Inflammatory macrophage treated with lipopolysaccharide for 4 hours (primary cell): ENCODE results near the gene MPIG6B.
A peak's percentile ranks its signal among the peaks of the same experiment; 100 is the strongest.

Experiments
- DNase-seq: peaks from one replicate; pipeline ENCODE4 v3.0.0-alpha.2; 2020

Gene MPIG6B, protein sequence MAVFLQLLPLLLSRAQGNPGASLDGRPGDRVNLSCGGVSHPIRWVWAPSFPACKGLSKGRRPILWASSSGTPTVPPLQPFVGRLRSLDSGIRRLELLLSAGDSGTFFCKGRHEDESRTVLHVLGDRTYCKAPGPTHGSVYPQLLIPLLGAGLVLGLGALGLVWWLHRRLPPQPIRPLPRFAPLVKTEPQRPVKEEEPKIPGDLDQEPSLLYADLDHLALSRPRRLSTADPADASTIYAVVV

DNA sequence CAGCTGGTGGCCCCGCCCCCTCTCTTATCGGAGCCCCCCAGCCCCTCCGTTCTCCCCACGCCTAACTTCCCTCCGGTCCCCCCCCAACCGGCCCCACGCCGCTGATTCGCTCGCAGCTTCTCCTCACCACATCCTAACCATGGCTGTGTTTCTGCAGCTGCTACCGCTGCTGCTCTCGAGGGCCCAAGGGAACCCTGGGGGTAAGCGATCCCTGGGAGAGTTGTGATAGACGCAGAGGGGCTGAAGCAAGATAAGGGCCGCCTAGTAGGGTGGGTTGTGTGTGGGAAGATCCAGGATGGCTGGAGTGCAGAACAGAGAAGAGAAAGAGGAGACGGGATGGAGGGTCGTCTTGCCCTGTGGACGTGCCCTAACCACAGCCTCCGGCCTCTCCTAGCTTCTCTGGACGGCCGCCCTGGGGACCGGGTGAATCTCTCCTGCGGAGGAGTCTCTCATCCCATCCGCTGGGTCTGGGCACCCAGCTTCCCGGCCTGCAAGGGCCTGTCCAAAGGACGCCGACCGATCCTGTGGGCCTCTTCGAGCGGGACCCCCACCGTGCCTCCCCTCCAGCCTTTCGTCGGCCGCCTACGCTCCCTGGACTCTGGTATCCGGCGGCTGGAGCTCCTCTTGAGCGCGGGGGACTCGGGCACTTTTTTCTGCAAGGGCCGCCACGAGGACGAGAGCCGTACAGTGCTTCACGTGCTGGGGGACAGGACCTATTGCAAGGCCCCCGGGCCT is at the start of gene MPIG6B:
Gene MPIG6B (plus strand): TSS at position 129 of the 735 bp plus-strand sequence. CDS start 11 bp downstream, at position 140.
- no peak for DNase-seq

DNA sequence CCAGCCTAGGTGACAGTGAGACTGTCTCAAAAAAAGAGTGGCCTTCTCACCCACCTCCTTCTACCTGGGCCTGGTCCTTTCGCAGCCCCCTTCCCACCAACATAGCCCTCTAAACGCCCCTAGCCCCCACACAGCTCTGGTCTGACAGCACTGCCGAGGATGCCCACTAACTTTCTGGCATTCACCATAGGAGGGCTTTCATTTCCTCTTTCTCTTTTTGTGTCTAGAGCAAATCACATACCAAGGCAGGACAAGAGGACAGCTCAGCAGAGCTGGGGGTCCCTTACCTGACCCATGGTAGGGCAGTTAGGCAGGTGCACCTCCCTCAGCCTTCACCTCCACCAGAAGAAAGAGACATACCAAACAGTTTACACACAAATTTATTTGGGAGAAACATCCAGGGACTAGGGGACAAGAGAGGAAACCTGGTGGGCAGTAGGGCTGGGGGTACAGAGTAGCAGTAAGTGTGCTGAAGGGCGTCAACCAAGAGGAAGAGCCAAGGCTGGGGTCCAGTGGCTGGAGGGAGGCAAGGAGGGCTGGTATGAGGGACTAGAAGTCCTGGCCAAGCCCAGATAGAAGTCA is 46.8 kb upstream of the MPIG6B start:
- no peak for DNase-seq

DNA sequence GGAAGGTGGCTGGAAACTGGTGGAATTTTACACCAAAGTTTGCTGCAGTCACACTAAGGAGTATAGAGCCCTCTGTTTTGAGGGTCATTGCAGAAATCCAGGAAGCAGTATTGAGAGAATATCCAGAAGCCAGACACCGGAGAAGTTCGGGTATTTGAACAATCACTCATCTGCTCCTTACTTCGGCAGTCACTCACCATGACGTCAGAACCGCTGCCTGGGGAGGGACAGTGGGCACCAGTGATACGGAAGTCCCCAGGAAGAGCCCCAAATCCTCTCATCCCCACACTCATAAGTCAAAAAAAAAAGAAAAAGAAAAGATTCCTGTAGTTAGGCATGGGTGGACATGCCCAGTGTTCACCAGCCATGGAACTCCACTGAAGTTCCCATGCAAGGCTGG is 46.3 kb upstream of the MPIG6B start:
- DNase-seq = no peak

DNA sequence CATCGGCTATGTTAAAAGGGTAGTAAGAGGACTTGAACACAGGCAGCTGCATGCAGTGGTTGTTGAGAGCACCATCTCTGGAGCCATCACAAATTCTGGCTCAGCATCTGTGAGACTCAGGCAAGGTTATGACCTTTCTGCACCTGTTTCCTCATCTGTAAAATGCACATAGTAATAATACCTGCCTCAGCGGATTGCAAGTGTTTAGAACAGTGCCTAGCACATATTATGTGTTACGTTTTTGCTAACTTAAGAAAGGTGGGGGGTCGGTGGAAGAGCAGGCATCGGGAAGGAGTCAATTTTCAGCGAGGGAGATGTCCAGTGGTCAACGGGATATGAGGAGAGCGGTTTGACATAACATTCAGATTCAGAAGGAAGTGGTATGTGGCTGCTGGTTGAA is 45.2 kb upstream of the MPIG6B start:
- DNase-seq = no peak

DNA sequence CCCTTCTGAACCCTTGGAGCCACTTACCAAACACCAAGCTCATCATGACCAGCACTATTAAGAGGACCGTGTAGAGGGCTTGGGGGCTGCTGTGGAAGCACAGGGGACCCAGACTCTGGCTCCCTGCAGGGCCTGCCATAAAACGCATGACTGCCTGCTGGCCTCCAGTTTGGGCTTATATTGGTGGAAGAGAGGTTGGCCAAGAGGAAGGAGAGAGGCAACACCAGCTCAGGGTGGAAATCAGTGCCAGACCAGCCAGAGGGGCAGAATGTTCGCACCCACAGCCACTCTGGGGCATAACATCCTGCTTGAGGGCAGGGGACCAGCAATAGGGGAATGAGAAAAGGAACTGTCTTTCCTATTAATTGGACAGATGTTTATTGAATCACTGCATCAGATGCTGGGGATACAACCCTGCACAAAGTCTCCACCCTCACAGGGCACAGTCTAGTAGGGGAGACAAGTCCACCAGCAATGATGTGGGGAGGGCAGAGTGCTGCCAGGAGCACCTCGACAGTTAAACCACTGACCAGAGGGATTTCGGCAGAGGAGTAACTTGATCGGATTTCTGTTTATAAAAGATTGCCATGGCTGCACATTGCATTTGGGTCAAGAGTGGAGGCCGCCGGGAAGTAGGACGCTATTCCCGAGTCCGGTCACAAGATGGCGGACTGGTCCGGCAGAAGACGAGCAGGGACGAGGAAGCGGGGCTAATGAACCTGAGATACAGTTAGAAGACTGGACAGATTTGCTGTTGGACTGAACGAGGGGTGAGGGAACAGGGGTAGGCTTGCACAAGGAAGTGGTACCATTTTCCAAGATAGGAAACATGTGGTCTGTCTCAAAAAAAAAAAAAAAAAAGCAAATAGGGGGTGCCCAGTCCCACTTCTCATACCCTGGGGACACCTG is 42.7 kb upstream of the MPIG6B start, which contains the start of gene LY6G5C:
Gene LY6G5C (minus strand): TSS at position 842 of the 909 bp plus-strand sequence. CDS start 694 bp downstream, at position 148.
- peak; percentile 69 for DNase-seq

DNA sequence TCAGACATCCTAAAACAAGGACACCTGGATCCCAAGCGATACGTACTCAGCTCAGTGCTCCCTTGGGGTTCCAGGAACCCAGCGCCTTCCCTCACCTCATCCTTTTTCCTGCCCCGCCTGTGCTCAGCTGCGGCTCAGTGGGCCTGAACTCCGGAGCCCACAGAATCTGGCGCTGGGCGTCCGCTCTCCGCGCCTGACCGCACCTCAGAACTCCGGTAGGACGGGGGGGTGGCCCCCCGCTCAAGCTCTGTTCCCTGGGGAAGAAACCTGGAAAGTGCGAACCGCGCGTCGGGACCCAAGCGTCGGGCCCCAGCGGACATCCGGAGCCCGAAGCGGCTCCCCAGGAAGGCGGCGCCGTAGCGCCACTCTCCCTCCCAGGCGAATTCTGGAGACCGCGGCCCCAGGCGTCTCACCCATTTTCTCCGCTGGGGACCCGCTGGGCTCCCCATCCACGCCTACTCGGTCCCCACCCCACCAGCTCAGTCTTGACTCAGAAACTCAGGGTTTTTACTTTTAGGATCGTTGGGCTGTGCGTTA is 42.0 kb upstream of the MPIG6B start:
- peak; percentile 39 for DNase-seq

DNA sequence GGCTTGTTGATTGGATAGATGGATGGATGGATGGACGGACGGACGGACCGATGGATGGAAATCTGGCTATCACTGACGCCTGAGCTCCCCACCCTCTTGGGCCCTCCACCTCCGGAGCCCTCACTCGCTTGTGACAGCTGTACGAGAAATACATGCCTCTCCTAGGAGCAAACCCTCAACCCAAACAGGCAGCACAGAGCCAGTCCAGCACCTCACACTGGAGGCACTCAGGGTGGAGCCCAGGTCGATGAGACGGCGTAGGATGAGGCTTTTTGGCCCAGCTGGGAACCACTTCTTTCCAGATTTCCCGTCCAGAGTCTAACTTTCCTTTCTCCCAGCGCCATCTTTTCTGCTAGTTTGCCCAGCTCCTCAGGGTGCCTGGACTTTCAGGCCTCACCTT is 39.6 kb upstream of the MPIG6B start:
- no peak for DNase-seq

DNA sequence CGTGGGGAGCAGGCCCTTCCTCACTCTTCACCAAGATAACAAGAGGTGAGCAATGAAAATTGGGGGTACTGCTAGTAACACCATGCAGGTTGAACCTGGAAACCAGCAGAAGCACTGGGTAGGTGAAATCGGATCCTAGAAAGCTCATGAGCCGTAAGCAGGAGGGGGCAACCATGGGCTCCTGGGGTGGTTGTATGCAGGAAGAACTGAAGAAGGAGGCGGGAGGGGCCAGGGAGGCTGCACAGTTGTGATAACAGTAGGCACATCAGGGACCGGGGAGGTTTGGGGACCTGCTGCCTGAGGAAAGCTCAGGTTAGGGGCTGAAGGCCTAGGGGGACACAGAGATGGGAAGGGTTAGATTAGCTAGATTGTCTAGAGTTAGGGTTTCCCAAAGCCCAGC is 36.7 kb upstream of the MPIG6B start:
- no peak for DNase-seq

DNA sequence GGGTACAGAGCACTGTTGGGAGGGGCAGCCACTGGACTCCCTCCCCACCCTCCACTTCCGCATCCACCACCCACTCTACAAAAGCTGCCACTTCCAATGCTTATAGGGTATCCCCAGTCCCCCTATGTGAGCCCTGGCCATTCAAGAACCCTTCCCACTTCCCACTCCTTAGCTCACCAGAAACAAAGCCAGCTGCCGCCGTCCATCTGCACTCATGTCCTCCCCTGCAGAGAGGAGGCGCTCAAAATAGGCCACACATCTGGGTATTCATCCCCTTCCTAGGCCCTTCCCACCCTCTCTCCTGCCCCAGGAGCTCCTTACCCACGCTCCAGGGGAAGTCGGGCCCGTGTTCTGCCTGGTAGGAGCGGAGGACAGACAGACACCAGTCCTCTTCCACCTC is 35.9 kb upstream of the MPIG6B start:
- DNase-seq = no peak

DNA sequence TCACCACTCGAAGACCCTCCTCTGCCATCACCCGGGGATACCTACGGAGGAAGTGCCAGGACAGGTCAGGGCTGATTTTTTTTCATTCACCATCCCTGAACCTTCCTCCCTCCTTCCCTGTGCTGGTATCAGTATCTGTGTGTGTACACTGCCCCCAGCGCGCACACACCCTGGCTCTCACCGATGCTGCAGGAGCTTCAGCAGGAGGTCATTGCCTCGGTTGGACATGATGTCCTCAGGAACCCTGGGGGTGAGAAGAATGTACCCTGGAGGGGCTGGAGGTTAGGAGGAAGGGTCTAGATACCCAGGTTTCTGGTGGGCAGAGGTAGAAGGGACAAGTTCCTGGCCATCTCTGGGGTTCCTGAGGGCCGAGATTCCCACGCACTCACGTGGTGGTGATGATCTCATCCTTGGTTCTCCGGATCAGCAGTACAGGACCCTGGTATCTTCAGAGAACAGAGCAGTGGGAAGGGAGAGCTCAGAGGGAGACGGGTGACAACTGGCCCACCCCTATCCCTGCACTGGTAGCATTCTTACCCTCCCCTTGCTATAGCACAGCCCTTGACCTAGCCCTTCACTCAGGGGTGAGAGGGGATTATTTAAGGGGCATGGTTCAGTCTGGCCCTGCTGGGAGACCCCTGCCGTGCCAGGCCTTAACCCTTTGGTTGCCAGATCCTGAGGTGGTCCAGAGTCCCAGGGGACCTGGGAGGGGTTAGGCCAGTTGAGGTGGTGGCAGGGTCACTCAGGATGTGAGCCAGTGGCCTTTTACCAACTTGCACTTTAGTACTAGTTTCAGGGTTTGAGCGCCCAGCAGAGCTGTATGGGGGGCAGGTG is 35.1 kb upstream of the MPIG6B start:
- no peak for DNase-seq

DNA sequence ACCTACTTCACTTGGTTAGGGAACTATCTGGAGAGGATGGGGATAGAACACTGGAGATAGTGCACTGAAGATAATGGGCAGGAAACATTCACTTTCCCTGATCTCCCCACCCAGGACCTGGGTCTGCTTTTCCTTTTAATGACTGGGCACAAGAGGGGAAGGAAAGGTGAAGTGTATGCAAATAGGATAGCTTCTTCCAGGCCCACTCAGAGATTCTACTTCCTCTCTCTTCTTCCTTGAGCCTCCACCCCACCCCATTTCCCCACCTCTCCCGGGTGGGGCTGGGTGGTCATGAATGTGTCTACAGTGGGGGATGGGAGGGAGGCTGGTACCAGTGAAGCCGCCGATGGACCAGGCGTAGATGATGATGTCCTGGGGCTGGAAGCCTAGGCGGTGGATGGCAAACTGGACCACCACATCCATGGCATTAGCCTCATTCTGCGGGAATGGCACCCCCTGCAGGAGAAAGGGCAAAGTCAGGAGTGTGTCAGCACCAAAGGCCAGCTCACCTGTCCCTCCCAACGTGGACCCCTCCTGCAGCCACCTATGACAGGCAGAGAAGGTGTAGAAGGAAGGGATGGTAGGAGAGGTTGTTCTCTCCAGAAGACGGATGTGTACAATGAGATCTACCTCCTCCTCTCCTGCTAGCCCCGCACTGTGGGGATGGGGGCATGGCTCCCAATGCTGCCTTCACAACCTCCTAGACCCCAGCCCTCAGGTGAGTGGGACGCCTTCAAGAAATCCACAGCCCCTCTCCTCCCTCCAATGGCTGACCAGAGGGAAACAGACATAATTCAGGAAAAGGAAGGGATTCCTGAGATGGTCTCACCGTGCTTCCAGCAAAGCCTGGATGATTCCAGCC is 33.7 kb upstream of the MPIG6B start:
- DNase-seq = peak; percentile 31

DNA sequence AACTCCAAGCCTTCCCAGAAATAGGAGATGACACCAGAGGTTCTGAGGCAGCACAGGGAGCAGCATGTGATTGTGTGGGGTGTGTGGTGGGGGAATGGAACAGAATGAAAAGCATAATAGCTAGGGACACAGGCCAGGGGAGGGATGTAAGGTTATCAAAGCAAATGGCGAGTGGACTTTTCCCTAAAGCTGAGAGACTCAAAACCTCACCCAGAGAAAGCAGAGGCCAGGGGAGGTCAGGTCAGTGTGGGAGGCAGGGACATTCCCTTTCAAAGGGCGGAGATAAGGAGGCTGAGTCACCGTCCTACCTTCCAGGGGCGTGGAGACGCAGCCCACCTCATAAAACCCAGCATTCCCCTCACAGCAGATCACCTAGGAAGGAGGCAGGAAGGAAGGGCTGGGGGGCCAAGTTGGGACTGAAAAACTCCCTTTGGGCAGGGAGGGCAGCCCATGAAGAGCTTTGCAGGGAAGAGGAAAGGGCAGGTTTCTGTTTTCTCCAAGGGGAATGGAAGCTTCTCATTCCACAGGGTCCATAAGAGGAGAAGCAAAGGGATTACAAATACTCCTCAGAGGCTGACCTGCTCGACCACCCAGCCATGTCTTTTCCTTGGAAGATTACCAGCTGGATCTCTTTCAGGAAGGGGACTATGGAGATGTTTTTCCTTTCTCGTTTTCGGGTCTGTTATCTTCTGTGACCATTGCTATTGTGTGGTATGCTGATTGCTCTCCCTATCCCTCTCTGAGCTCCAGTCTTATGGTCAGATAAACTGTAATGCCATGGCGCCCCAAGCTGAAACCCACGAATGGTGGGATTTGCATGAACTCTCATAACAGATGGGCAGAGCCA is 32.7 kb upstream of the MPIG6B start:
- DNase-seq = peak; percentile 16

DNA sequence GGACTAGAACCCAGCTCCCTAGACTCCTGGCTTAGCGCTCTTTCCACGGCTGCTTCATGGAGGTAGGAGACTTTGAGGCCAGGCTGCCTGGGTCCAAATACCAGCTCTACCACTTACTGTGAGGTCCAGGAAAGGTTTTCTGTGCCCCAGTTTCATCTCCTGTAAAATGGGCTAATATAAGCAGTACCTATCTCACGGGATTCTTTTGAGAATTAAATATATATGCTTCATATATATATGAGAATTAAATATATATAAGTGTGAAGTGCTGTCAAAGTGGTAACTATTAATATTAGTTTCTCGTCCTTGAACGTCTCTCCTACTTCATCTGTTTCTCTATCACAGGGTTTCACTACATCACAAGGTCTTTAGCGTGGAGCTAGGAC is 32.1 kb upstream of the MPIG6B start:
- DNase-seq = no peak

DNA sequence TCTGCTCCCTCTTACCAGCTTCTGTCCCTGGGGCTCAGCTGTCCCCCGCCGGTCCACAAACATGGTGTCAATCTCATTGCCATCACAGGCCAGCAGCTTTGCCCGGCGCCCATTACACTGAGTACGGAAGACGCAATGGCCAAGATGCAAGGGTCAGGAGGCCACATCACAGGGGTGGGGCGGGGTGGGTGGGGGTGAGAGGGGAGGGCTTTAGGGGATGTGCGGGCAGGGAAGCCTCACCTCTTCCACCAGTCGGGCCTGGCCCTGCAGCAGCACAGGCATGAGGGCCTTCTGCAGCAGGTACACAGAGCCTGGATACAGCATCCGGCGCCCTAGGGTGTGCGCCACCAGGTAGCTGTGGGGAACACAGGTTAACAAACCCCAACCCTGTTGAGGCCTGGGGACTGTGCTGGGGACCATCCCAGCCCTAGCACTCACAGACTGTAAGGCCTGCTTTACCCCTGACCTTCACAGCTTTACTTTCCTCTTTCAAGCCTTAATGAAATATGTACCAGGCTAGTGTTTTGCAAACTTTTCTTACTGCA is 31.5 kb upstream of the MPIG6B start:
- no peak for DNase-seq

DNA sequence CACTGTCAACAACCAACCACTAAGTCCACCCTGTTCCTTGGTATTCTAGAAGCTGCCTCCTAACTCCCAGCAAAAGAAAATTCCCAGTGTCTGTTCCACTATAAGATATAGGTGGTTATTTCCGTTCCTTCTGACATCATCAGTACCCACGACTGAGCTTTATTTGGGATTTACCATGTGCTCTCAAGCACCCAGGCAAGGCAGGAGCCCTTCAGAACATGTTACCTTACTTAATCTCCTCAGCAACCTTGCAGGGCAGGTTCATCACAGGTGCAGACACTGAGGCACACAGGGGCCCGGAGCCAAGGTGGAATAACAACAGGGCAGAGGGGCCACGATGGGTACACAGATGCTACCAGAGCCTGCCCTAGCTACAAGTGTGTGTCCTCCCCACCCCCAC is 30.8 kb upstream of the MPIG6B start:
- DNase-seq = no peak

DNA sequence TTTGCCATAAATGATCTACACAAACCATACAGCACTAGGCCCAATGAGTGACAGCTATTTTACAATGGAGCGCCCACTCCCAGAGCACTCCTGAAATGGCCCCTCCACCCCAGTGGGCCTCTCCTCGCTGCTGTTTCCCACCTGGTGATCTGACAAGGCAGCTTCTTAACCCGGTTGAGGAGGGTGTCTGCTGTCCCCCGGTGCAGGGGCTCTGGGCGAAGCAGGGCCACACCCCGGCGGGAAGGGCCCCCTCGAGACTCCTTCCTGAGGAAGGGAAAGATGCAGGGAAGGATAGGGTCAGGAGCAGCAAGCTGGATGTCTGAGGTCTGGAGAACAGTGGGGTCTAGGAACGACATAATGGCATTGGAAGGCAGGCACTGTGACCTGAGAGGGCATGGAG is 30.3 kb upstream of the MPIG6B start:
- no peak for DNase-seq

DNA sequence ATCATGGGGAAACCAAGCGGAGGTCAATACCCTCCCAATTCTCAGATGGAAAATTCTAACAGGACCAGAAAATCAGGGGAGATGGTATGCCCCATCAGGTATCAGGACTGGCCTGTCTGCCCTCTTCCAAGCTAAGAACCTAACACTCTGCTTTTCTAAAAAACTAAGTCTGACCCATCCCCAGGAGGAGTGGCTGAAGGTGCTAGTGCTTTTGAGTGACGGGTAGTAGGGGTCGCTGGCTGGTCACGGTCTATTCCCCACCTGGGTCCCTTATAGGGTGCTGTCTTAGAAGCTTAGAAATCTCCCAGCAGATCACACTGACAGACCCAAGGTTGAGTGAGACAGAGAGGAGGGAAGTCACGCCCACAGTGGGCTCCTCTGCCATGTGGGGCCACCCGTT is 29.6 kb upstream of the MPIG6B start:
- no peak for DNase-seq

DNA sequence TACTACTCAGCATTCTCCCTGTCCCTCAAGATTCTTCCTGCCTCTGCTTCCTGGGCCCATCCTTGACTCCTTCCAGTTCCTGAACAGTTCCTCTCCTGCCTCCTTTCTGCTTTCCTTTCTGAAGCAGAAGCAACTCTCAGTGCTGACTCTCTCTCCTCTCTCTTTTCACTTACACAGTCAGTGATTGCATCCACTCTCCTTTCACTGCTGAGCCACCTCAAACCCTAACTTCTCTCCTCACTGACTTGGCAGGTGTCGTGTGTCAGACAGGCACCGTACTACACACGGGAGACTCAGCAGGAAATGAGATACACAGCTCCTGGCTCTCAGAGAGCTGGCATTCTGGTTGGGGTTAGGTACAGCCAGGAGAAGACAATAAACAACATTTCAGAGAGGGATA is 25.6 kb upstream of the MPIG6B start:
- no peak for DNase-seq

DNA sequence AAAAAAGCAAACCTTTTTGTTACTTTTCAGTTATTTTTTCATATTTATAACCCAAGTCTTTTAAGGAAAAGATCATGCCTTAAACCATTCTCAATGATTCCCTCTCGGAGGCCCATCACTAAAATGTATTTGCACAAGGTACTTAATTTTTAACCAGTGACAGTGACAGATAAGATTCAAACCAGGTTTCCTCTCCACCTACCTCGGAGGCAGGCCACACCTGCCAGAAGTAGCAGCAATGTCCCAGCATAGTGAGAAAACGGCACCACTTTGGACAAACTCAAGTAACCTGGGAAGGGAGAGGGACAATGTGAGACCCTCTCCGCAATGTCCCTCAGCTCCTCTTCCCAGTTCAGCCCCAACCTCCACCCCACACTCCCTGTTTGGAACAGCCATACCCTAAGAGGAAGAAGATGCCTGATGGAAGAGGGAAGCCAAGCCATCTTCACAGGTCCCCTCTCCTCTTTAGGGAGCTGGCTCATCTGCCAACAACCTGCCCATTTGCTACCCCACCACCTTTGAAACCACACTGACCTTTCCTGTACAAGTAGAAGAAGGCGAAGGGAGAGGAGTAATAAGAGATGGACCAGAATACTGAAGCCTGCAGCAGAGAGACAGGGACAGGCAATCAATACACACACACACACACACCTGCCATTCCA is 22.3 kb upstream of the MPIG6B start:
- no peak for DNase-seq
